ENCODE results near the gene TNFAIP1.
"Not testable (repeated sequence)": the region's sequence is repeated elsewhere in the genome, so short reads cannot be mapped to it uniquely, and the experiment has no call there.

- not testable (repeated sequence) for TF ChIP-seq CTCF, EP300 (IDR thresholded peaks at IDR 0.05)
Measured at GRCh38 chr17:28292878-28293277, 42.7 kb upstream of the TNFAIP1 start.
